ENCODE results near the gene SRGAP3.

DNA sequence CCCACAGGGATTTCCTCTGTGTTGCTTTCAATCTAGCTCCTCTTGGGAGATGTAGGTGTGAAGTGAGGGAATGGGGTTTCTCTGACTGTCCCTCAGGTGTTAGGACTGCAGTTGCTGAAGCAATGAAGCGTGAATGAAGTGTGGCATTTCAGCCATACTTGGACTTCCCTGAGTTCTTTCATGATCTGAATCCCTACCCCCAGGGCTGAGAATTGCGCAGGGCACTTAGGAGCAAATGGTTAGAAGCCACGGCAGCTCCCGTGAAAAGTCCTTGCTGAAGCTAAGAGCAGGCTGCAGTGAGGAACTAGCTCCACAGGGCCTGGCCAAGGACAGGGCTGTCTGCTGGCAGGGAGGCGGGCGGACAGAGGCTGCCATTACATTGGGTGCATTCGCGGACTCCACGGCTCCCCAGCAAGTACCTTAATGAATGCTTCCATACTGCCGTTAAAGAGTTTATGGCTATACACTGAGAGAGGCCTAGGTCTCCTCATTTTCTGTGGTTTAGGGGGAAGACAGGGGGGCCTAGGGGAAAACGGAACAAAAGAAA lies 217.1 kb downstream of the SRGAP3 start:
- TF ChIP-seq, protein P1, sequence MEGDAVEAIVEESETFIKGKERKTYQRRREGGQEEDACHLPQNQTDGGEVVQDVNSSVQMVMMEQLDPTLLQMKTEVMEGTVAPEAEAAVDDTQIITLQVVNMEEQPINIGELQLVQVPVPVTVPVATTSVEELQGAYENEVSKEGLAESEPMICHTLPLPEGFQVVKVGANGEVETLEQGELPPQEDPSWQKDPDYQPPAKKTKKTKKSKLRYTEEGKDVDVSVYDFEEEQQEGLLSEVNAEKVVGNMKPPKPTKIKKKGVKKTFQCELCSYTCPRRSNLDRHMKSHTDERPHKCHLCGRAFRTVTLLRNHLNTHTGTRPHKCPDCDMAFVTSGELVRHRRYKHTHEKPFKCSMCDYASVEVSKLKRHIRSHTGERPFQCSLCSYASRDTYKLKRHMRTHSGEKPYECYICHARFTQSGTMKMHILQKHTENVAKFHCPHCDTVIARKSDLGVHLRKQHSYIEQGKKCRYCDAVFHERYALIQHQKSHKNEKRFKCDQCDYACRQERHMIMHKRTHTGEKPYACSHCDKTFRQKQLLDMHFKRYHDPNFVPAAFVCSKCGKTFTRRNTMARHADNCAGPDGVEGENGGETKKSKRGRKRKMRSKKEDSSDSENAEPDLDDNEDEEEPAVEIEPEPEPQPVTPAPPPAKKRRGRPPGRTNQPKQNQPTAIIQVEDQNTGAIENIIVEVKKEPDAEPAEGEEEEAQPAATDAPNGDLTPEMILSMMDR (IDR thresholded peaks at IDR 0.05), result no peak
- TF ChIP-seq POLR2A (IDR thresholded peaks at IDR 0.05), result no peak

All from testis (tissue), 2 donors.